HG03442 (cell line): ENCODE data around the gene SPTBN2.
"Not testable (repeated sequence)": the region's sequence is repeated elsewhere in the genome, so short reads cannot be mapped to it uniquely, and the experiment has no call there.

Source experiments
- ATAC-seq: cut with Tn5 transposase; IDR thresholded peaks from one replicate; pipeline ENCODE4 v1.9.1; 2021; ENCODE audit warnings: mild to moderate bottlenecking, moderate library complexity; ENCODE audit not compliant: unreplicated experiment

The SPTBN2 gene

DNA sequence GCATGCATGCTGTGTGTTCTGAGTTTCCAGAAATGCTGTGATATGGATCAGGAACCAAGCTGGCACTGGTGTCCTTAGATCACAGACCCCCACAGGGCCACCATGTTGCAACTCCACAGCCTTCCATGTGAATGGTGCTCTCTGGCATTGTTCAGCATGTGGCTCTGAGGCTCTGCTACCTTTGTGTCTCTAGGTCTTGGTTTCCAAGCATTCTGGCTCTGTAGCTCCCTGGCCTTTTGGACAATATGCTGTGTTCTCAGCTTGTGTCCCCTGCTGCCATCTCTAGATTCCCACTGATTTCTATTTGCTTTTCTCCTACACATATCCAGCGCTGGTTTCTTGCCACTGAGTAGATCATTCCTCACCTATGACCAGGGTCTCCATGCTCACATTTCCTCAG lies 3.9 kb downstream of the SPTBN2 start:
- ATAC-seq: no peak

DNA sequence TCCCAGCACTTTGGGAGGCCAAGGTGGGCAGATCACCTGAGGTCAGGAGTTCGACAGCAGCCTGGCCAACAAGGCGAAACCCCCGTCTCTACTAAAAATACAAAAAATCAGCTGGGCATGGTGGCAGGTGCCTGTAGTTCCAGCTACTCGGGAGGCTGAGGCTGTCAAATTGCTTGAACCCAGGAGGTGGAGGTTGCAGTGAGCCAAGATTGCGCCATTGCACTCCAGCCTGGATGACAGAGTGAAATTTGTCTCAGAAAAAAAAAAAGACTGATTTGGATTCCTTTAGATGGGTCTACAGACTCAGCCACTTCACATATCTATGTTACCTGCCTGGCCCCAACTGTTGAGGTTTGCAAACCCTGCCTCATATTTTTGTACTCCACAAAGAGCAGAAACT lies 4.8 kb downstream of the SPTBN2 start:
- not testable (repeated sequence) for ATAC-seq

DNA sequence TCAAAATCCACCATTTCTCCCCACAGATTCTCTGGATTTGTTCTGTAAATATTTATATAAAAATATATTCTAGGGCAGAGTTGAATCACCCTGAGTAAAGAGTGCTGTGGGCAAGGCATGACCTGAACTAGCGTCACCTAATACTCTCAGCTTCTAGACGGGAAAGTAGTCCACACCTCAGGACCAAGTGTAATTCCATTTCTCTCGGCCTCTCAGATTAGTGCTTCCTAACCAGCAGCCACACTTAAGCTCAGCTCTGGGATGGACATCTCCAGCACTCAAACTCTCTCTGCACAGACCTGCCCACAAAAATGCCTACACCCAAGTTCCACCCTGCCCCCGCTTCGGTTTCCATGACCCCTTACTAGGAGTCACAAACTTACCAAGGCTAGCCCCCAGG lies 5.3 kb downstream of the SPTBN2 start:
- no peak for ATAC-seq

DNA sequence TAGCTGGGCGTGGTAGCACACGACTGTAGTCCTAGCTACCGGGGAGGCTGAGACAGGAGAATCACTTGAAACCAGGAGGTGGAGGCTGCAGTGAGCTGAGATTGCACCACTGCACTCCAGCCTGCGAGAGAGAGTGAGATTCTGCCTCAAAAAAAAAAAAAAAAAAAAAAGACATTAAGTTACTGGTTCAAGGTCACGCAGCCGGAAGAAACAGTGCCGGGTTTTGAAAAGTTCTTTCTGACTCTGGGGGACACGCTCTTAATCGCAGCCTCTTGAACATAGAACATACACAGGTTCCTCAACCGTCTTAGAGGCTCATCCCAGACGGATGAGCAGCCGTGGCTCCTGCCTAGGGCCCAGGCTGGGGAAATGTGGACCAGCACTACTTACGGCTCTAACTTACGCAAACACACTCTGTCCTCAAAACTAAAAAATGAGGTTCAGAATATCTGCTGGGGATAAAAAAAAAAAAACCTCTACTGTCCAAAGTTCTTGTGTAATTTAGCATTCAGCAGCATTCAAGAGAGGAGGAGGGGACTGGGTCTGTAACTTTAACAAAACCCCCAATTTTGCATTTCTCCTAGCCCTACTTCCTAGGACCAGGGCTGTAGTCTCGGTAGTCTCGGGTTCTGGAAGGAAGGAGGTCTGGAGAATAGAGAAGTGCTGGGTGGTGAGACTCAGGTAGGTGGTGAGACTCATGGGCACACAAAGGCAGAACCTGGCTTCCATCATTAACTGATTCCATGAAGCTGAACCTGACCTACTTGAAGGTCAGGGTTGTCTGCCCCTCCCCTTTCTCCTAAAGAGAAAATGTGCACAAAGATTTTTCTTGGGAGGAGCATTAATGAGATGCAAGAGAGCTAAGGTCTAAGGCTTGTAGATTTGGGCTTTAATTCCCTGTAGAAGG lies 6.0 kb downstream of the SPTBN2 start:
- no peak for ATAC-seq

DNA sequence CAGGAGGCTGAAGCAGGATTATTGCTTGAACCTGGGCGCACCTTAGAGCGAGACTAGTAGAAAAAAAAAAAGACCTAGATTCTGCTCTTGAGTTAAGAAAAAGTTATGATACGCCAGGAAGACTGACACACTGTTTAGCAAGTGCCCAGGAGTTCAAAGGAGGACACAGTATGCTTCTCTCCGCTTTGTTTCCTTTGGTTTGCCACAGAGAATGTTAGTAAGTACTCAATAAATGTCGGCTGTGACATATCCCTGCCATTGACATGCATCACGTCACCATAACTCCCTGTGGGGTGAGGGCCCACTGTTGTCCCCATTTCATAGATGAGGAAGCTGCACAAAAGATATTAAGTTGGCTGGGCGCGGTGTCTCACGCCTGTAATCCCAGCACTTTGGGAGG lies 7.1 kb downstream of the SPTBN2 start:
- ATAC-seq: no peak

DNA sequence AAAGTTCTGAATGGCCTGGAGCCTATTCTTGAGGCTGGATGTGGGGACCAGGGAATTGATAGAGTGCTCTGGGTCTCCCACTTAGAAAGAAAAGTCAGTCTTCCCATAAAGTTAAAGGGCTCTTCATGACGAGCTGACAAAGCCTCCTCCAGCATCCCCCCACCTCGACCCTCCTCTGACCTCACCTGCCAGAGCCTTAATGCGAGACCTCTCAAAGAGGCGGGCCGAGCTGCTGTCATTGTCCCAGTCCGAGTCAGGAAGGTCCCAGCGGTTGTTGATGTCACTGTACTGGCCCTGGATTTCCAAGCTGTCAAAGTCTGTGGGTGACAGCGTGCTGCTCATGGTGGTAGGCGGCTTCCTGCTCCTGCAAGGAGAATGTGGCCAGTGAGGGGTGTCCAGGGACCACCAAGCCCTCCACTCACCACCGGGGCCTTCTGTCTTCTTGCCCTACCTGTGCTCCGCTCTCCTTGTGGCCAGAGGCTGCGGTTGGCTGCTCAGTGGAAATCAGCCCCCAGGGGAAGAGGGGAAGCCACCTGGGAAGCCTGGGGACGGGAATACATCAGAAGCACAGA lies 8.0 kb downstream of the SPTBN2 start:
- no peak for ATAC-seq

DNA sequence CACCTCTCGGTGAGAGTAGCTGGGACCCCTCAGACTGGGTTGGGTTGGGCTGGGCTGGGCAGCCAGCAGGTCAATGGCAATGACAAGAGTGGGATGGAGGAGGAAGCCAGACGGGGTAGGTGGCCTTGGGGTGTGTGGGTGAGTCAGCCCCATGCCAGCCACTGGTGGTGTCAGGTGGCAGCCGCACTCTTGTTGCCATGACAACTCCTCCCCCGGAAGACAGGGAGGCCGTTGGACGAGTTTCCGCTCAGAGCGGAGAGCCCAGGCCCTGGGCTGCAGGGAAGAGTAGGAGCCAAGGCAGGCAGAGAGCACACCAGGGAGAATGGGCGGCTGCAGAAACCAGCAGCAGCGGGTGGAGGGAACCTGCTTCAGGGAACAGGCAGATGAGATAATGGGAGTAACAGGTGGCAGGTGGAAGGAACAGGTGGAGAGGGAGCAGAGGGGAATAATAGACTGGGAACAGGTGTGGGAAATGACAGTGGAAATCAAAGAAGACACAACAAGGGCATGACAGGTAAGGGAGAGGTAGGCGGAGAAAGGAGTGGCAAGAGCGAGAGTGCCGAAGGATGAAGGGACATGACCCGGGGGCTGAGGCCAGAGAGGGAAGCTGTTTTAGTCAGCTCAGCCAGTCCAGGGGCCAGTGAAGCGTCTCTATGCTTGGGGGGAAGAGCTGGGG lies 8.7 kb downstream of the SPTBN2 start:
- no peak for ATAC-seq

DNA sequence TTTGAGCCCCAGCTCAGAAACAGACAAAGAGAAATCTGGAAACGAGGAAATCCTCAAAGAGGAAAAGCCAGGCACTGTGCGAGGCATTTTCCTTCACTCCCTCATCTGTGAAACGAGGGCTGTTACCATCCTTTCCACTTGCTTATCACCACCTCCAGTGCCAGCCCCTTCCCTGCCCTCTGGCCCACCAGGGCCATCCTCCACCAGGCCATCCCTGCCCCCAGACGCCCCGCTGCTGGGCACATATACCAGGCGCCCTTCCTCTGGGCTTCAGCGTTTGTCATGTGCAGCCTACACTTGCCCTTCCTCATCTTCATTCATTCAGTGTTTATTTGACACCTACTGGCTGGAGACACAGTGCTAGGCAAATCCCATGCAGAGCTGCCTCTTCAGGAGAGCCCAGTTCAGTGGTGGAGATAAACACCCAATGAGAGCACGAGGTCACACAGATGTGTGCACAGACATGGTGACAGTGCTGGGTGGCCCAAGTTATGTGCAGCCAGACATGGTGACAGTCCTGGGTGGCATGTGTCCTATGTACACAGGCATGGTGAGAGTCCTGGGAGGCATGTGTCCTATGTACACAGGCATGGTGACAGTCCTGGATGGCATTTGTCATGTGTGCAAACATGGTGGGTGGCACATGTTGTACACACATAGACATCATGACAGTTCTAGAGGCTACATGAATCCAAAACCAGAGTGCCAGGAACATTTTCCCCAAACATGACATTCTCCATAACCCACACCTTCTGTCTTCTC lies 9.7 kb downstream of the SPTBN2 start:
- ATAC-seq: no peak

DNA sequence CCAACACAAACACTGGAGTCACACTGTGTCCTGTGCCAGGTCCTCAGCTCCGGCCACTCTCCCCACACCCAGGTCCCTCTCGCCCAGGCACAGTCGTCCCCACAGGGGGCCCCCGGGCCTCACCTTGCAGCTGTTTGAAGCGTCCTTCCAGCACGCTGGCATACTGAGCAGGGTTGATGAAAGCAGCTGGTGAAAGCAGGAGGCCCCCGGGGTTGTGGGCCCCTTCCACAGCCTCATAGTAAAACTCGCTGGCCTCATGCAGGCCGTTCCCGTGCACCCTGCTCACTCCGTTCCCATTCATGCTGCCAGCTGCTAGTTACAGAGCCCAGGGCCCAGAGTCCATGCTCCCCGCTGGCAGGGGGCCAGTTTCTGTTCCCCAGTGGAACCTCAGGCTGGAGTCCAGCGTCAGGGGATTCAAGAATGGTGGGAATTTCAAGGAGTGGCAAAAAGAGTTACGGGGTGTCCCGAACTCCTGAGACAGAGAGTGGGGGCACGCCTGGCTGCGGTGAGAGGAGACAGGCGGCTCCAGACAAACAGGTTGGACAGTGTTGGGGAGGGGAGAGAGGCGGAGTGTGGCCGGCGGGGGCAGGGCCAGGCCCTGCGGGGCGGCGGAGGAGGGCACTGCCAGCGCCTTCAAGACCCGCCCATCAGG lies 10.6 kb downstream of the SPTBN2 start:
- no peak for ATAC-seq

DNA sequence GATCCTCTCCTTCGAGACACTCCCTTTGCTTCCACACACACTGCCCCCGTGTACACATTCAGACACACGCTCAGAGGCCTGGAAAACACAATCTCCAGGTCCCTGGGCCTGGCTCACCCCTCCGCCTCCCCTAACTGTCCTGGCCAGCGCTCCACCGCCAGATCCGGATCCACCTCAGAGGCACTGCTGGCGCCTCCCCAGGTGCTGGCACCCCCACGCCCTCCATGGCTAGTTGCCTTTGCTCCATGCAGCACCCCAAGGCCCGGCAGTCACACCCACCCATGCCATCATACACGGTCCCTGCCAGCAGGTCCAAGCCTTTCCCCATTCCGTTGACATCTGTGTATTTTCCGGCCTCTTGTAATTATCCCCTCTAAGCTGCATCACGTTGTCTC lies 11.1 kb downstream of the SPTBN2 start:
- ATAC-seq: no peak

DNA sequence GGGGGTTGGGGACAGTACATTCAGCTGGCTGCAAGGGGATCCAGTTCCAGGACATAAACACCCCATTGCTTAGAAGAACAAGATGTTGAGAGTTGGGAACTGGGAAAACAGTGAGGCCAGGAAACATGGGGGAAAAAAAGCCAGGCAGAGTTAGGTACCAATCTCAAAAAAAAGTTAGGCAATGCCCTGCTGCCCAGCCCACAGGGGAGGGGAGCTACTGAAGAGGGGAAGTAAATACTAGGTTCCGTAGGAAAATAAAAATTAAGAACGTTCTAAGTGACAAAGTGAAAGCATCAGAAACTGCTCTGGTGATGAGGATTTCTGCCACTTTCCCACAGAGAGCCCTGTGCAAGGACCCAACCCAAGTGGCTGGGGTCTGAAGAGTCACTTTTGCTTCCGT lies 12.0 kb downstream of the SPTBN2 start:
- no peak for ATAC-seq

DNA sequence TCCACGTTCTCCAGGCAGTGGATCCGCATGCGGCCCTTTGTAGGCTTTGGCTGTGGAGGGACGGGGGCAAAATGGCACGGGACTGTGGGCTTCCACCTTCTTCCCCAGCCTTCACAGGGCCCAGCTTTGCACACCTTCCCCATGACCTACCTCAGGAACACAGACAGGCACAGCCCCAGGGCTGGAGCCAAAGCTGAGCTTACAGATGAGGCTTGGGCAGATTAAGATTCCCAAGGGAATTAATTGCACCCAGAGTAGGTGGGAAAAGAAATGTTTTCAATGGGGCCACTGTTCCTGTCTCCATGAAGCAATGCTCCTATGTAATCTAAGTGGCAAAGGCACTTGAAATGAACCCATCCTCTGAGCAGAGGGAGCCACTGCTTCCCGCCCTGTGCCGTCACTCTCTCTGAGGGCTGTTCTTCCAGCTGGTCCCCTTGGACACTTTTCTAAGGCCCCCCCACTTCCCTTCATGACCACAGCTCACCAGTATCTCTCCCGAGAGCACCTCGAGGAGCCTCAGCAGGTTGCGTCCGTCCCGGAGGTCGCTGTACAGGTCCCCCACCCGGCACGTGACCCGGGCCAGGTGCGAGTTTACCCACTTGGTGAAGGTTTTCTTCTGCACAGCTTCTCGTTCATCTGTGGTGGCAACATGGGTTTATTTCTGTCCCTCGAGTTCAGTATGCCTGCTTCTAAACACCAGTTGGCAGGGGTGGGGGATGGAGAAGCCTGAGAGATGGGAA lies 13.5 kb downstream of the SPTBN2 start:
- no peak for ATAC-seq

DNA sequence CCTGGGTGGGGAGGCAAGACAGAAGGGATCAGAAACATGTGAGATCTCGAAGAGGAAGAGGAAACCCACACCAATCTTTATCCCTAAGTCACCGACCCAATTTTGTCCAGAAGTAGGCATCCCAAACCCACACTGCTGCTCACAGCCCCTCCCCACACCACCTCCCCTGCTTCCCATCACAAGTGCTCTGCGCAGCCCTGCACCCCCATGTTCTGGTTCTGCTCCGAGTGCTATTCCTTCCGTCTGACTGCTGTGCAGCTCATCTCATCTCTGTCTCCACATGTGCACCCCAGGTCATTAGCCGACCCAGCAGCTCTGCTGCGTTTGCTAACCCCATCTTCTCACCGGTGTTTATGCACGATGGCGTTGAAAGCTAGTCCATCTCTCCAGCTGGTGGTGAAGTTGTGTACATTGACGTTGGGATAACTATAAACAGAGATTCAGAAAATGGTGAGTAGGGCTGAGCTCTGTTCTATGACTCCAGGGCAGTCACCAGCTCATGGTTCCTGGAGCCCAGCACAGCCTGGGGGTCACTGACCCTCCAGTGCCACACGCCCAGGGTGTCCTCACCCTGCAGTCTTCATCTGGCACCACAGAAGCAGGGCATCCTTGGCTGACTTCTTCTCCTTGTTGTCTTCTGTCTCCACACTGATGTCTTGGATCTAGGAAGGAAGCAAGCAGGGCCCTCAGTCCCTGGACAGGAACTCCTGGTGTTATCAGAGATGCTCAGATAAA lies 15.1 kb downstream of the SPTBN2 start:
- no peak for ATAC-seq

DNA sequence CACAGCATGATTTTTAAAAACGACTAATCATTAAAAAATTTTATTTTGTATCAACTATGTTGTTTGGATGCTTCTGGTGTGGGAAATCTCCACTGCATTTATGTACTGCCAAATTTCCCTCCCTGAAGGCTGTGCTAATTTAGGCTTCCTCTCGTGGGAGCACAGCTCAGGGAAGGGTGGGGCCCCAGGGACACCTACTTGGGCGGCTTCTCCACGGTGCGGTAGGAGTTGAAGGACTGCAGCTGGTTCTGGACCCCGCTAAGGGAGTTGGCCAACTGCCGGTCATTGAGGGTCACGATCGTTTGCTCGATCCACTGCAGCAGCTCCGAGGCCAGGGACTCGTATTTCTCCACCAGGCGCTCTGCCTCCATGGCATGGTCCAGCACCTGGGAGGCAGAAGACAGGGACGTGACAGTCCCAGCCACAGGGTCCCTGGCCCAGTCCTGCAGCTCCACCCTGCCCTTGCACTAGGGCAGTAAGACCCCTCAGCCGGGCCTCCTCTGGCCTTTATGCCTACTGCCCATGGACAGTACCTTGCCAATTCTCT lies 18.6 kb downstream of the SPTBN2 start:
- ATAC-seq: no peak

DNA sequence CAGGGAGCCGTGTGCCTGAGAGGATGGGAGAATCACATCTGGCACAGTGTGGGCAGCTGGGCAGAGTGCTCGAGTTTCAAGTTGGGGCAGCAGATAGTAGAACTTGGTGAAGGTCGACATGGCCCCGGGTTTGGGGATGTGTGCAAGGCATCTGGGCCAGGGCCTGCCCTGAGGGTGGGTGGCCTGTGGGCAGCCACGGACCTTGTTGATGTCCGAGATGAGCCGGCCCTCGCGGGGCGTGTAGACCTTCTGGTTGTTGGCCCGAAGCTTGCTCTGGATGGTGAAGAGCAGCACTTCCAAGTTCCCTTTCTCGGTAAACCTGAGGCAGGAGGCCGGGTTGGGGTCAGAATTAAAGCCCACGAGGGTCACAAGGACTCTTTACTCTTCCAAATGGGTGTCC lies 20.3 kb downstream of the SPTBN2 start:
- ATAC-seq: no peak

DNA sequence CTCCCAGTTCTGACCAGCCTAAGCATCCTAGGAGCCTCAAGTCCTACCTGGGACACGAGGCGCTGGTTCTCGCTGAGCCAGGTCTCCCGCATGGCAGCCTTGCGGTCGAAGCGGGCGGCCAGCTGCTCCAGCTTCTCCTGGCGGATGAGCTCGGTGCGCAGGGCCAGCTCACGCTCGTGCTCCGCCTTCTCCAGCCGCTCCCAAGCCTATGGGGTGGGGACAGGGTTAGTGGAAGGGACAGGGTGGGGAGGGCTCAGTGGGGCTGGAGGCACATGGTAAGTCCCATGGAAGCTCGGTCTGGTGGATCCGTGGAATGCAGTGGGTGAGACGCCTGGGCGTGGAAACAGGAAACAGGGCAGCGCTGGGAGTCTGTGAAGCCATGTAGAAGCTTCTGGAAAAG lies 20.9 kb downstream of the SPTBN2 start:
- ATAC-seq: no peak

DNA sequence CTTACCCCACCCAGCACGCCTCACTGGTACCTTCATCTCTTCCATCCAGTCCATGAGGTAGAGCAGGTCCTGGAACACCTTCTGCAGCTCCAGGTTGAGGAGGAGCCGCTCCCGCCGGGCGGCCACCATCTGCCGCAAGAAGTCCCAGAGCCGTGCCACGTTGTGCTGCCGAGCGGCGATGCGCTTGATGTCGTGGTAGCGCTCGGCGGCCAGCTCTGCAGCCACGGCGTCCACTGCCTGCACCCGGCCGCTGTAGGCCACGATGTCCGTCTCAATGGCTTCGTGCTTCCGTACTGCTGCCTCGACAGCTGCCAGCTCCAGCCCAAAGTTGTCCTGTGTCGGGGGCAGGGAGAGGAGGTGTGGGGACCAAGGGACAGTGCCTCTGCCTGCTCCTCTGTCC lies 21.5 kb downstream of the SPTBN2 start:
- no peak for ATAC-seq

DNA sequence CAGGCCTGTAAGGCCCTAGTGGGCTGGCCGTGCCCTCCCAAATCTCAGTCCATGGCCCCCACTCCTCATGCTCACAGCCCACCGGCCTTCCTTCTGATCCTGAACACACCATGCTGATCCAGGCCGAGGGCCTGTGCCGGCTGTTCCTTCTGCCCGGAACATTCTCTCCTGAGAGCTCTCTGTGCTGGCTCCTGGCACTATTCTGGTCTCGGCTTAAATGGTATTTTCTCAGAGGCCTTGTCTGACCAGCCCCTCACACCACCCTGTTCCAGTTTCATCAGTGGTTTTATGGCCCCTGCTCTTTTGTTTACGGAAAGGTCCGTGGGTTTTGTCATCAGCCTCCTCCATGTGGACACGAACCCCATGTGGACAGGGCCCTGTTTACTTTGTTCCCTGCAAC lies 22.0 kb downstream of the SPTBN2 start:
- no peak for ATAC-seq
